ENCODE data around the gene NOS3.

- TF ChIP-seq KAT7 (CRISPR knock-in tag; IDR thresholded peaks at IDR 0.05; ENCODE audit: borderline replicate concordance), result no peak
- no peak for TF ChIP-seq JUNB (CRISPR knock-in tag; IDR thresholded peaks at IDR 0.05; ENCODE audit: borderline replicate concordance)
- TF ChIP-seq EED (CRISPR knock-in tag; IDR thresholded peaks at IDR 0.05), result no peak
- TF ChIP-seq ZNF17 (CRISPR knock-in tag; IDR thresholded peaks at IDR 0.05), result no peak
- TF ChIP-seq, protein P1, sequence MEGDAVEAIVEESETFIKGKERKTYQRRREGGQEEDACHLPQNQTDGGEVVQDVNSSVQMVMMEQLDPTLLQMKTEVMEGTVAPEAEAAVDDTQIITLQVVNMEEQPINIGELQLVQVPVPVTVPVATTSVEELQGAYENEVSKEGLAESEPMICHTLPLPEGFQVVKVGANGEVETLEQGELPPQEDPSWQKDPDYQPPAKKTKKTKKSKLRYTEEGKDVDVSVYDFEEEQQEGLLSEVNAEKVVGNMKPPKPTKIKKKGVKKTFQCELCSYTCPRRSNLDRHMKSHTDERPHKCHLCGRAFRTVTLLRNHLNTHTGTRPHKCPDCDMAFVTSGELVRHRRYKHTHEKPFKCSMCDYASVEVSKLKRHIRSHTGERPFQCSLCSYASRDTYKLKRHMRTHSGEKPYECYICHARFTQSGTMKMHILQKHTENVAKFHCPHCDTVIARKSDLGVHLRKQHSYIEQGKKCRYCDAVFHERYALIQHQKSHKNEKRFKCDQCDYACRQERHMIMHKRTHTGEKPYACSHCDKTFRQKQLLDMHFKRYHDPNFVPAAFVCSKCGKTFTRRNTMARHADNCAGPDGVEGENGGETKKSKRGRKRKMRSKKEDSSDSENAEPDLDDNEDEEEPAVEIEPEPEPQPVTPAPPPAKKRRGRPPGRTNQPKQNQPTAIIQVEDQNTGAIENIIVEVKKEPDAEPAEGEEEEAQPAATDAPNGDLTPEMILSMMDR (CRISPR knock-in tag; IDR thresholded peaks at IDR 0.05), result no peak
- TF ChIP-seq, protein P2, sequence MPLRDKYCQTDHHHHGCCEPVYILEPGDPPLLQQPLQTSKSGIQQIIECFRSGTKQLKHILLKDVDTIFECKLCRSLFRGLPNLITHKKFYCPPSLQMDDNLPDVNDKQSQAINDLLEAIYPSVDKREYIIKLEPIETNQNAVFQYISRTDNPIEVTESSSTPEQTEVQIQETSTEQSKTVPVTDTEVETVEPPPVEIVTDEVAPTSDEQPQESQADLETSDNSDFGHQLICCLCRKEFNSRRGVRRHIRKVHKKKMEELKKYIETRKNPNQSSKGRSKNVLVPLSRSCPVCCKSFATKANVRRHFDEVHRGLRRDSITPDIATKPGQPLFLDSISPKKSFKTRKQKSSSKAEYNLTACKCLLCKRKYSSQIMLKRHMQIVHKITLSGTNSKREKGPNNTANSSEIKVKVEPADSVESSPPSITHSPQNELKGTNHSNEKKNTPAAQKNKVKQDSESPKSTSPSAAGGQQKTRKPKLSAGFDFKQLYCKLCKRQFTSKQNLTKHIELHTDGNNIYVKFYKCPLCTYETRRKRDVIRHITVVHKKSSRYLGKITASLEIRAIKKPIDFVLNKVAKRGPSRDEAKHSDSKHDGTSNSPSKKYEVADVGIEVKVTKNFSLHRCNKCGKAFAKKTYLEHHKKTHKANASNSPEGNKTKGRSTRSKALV (CRISPR knock-in tag; IDR thresholded peaks at IDR 0.05), result no peak
These were observed 6.3 kb downstream of the NOS3 start for GRCh38 chr7:150997075-150997511.
